ENCODE measurements around the gene ARPP19. TPM values are rescaled to one million over a fixed set of nuclear protein-coding genes. Genes with fewer than 3 reads are reported as not detected.

The ARPP19 gene
- total and polyA plus RNA-seq, 9 of the 15 experiments (the other 6 are each of a cell fraction or from before 2014, with no cell fraction given): 33.3 to 102 (median 60.5) TPM

DNA sequence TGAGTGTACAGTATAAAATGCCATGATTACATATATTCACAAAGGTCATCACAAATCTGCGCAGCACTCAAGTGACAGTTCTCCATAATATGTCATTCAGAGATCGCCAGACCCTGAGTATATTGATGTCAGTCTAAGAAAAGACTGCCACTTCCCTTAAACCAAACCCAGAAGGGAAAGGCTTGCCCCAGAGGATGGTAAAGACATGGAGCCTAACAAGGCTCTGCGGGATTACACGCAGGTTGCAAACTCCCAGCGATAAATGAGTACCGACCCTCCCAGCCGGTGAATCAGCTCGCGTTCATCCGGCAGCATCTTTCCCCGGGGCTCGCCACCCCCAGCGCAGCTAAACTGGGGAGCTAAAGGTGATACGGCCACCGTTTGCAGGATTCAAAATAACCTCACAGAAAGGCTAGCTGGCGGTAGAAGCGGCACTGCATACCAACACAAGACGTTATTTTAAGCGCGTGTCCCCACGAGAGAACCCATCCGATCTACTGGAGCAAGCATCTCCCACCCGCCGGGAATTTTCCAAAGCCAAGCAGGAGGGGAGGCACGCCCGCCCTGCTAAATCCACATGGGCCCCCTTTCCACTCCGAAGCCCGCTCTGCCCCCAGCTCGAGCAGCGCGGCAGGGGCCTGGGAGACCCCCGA, 40.8 kb downstream of the ARPP19 start:
- WGBS (ENCODE audit: insufficient coverage, low coverage, missing lambda C conversion rate): 44% methylated on average over 26 of the region's 32 CpGs
- H3K27me3 ChIP-seq (ENCODE audit: control insufficient read depth in 2 of 2, insufficient read depth in 2 of 2, low read length in 2 of 2): peaks cover 26 to 39% of the 10 kb centered on the region in 2 experiments
- peaks cover 0 to 14% of the 10 kb centered on the region in 2 experiments; a peak in 3 of 5 replicates for H3K4me1 ChIP-seq (replicated peaks in 1 of 2; ENCODE audit: control insufficient read depth in 2 of 2, insufficient read depth in 2 of 2, low read length in 2 of 2)
- H3K27ac ChIP-seq (ENCODE audit: extremely low read depth, low read depth, low read length): no peak overlapping the region
- H3K79me2 ChIP-seq (ENCODE audit: control insufficient read depth, insufficient read depth, low read length): no peaks in the 10 kb centered on the region
- peak overlapping the region; percentile 65 for H3K4me3 ChIP-seq
- POLR2A ChIA-PET: no interaction called here
- TF ChIP-seq FOXK2 (conservative IDR thresholded peaks at IDR 0.05 in 1 of 2, IDR thresholded peaks at IDR 0.05 in 1 of 2; ENCODE audit: low read depth in 2 of 2) (no peak), PML (IDR thresholded peaks at IDR 0.05; ENCODE audit: low read length) (no peak), POLR2AphosphoS5 (IDR thresholded peaks at IDR 0.05; ENCODE audit: control insufficient read depth, insufficient read depth, low read depth, low read length) (no peak), POLR3A (IDR thresholded peaks at IDR 0.05; ENCODE audit: borderline replicate concordance, extremely low read depth, insufficient read depth, insufficient read length) (no peak), YY1 (IDR thresholded peaks at IDR 0.05; ENCODE audit: borderline replicate concordance in 1 of 3, control insufficient read depth in 1 of 3, extremely low read depth in 1 of 3, insufficient read depth in 3 of 3, insufficient read length in 1 of 3, insufficient replicate concordance in 2 of 3, low read depth in 1 of 3, low read length in 2 of 3) (no peak), ZNF764 (CRISPR knock-in tag; IDR thresholded peaks at IDR 0.05; ENCODE audit: low read depth) (no peak), ETV5 (CRISPR knock-in tag; IDR thresholded peaks at IDR 0.05; ENCODE audit: low read depth) (no peak), OTX1 (CRISPR knock-in tag; IDR thresholded peaks at IDR 0.05) (no peak), PRPF4 (IDR thresholded peaks at IDR 0.05; ENCODE audit: insufficient read depth, low read depth, low read length, poor library complexity, severe bottlenecking) (no peak), ZNF785 (CRISPR knock-in tag; IDR thresholded peaks at IDR 0.05) (no peak), ZNF561 (CRISPR knock-in tag; conservative IDR thresholded peaks at IDR 0.05) (no peak), SMARCA4 (IDR thresholded peaks at IDR 0.05) (no peak), GABPB2 (CRISPR knock-in tag; conservative IDR thresholded peaks at IDR 0.05) (no peak), MBD2 (IDR thresholded peaks at IDR 0.05; ENCODE audit: borderline replicate concordance, low read depth) (no peak), ELF4 (CRISPR knock-in tag; IDR thresholded peaks at IDR 0.05) (no peak)
- TF ChIP-seq, protein P1, sequence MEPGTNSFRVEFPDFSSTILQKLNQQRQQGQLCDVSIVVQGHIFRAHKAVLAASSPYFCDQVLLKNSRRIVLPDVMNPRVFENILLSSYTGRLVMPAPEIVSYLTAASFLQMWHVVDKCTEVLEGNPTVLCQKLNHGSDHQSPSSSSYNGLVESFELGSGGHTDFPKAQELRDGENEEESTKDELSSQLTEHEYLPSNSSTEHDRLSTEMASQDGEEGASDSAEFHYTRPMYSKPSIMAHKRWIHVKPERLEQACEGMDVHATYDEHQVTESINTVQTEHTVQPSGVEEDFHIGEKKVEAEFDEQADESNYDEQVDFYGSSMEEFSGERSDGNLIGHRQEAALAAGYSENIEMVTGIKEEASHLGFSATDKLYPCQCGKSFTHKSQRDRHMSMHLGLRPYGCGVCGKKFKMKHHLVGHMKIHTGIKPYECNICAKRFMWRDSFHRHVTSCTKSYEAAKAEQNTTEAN (CRISPR knock-in tag; IDR thresholded peaks at IDR 0.05): no peak
- TF ChIP-seq, protein P2, sequence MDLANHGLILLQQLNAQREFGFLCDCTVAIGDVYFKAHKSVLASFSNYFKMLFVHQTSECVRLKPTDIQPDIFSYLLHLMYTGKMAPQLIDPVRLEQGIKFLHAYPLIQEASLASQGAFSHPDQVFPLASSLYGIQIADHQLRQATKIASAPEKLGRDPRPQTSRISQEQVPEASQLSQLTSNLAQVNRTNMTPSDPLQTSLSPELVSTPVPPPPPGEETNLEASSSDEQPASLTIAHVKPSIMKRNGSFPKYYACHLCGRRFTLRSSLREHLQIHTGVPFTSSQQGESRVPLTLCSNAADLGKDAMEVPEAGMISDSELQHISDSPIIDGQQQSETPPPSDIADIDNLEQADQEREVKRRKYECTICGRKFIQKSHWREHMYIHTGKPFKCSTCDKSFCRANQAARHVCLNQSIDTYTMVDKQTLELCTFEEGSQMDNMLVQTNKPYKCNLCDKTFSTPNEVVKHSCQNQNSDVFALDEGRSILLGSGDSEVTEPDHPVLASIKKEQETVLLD (IDR thresholded peaks at IDR 0.05): no peak
- TF ChIP-seq, protein P3, sequence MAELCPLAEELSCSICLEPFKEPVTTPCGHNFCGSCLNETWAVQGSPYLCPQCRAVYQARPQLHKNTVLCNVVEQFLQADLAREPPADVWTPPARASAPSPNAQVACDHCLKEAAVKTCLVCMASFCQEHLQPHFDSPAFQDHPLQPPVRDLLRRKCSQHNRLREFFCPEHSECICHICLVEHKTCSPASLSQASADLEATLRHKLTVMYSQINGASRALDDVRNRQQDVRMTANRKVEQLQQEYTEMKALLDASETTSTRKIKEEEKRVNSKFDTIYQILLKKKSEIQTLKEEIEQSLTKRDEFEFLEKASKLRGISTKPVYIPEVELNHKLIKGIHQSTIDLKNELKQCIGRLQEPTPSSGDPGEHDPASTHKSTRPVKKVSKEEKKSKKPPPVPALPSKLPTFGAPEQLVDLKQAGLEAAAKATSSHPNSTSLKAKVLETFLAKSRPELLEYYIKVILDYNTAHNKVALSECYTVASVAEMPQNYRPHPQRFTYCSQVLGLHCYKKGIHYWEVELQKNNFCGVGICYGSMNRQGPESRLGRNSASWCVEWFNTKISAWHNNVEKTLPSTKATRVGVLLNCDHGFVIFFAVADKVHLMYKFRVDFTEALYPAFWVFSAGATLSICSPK (IDR thresholded peaks at IDR 0.05; ENCODE audit: borderline replicate concordance): no peak
- no peaks in the 10 kb centered on the region for H3K9me1 ChIP-seq (ENCODE audit: control insufficient read depth, insufficient read depth, low read length)
- intact Hi-C loops (cut with micrococcal nuclease) (loop anchor here (2.0 to 10.0 kb wide), 3 partner anchors 39 to 207 kb away; partner anchors contain the start of genes ARPP19 and ATOSA), in situ Hi-C loops (cut with MboI) (no loop called here)
- ATAC-seq (no peak), DNase-seq (ENCODE audit: extremely low read depth in 1 of 4, low spot score in 3 of 4) (no peak), FAIRE-seq (no peak)
- BruUV-seq (replicated peaks): no TSS peak
- no peaks in the 10 kb centered on the region for H3K36me3 ChIP-seq (ENCODE audit: control insufficient read depth, insufficient read depth, low read length)
- H3K4me2 ChIP-seq (ENCODE audit: insufficient read depth, low read length): peak overlapping the region; percentile 63
- CTCF ChIA-PET (ENCODE audit: low intra/inter-chr PET ratio): interaction anchor here (1.3 kb wide), 1 partner anchor 207 kb away, joined by 9 read pairs; no protein-coding TSS in a partner anchor
- H3K9me3 ChIP-seq (replicated peaks; ENCODE audit: control insufficient read depth, insufficient read depth, low read depth, low read length): no peaks in the 10 kb centered on the region
- peak overlapping the region in 1 of 2 experiments; percentile 88; a peak in 2 of 4 replicates for H3K9ac ChIP-seq (ENCODE audit: insufficient read depth in 1 of 2, low read depth in 2 of 2, low read length in 2 of 2)
- H2AFZ ChIP-seq (ENCODE audit: low read depth, low read length): peak overlapping the region; percentile 85
- no peaks in the 10 kb centered on the region; the same call in 1 of the 2 replicates for H4K20me1 ChIP-seq (replicated peaks; ENCODE audit: control insufficient read depth, insufficient read depth, low read length)
